Measurements from ENCODE around the gene NAALADL2. TPM values are rescaled to one million over a fixed set of nuclear protein-coding genes. Genes with fewer than 3 reads are reported as not detected.

NAALADL2 gene
- total and polyA plus RNA-seq, 2 of the 8 experiments (the other 6 are each of a cell fraction or from before 2014, with no cell fraction given), result 0.12 to 0.22 TPM

DNA sequence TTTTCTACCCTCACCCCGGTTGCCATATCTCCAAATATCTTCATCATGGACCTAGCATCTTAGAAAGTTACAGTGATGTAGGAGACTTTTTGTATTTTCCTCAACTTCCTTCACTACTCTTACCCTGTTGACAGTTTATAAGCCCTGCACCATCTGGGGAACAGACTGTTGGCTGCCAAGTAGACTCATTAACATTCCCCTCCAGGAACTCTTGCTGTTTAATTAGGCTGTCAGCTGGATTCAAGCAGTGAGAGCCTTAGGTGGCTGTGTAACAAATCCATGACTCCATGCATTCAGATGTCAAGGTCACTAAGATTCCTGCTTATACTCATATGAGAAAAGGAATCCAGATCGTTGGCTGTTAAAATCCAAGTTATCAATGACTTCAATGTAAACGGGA, 198.3 kb downstream of the NAALADL2 start:
- FAIRE-seq, result no peak

More for the DNA sequence above, 198.3 kb downstream of the NAALADL2 start:
- Histone ChIP-seq H3K79me2 (ENCODE audit: control insufficient read depth in 1 of 2, insufficient read depth in 2 of 2, low read length in 2 of 2) (no peaks in the 10 kb centered on the region), H3K9me3 (ENCODE audit: insufficient read depth in 2 of 2, low read depth in 1 of 2, low read length in 1 of 2) (peaks cover 15 to 16% of the 10 kb centered on the region in 2 experiments), H4K91ac (replicated peaks; ENCODE audit: insufficient read length, low read length) (no peak overlapping the region), H4K20me1 (replicated peaks in 1 of 2; ENCODE audit: control insufficient read depth in 1 of 2, insufficient read depth in 2 of 2, low read length in 2 of 2) (no peaks in the 10 kb centered on the region), H4K5ac (ENCODE audit: insufficient read length, low read depth, low read length) (no peak overlapping the region), H3K36me3 (ENCODE audit: control insufficient read depth in 2 of 4, insufficient read depth in 4 of 4, low read length in 3 of 4) (peaks cover 0 to 3% (median 0%) of the 10 kb centered on the region in 4 experiments; a peak in 1 of 8 replicates), H3K4me1 (replicated peaks in 1 of 4; ENCODE audit: control insufficient read depth in 3 of 4, insufficient read depth in 4 of 4, low read length in 3 of 4) (peaks cover 0 to 11% (median 0%) of the 10 kb centered on the region in 4 experiments; a peak in 2 of 7 replicates), H3K56ac (replicated peaks; ENCODE audit: insufficient read length, low read depth, low read length) (no peak overlapping the region), H3K18ac (ENCODE audit: extremely low read depth, low read length) (no peak overlapping the region), H3K4ac (replicated peaks; ENCODE audit: insufficient read length, low read depth, low read length) (no peak overlapping the region), H2BK15ac (ENCODE audit: low read length) (no peak overlapping the region), H3K4me3 (ENCODE audit: extremely low read depth in 1 of 4, insufficient read depth in 2 of 4, low read depth in 3 of 4, low read length in 4 of 4) (no peak overlapping the region), H3K79me1 (ENCODE audit: low read depth, low read length) (no peaks in the 10 kb centered on the region), H3K4me2 (ENCODE audit: insufficient read depth in 1 of 2, low read depth in 2 of 2, low read length in 2 of 2) (no peak overlapping the region), H2BK20ac (ENCODE audit: low read length) (no peak overlapping the region), H4K8ac (ENCODE audit: extremely low read depth, insufficient read depth, low read length) (no peak overlapping the region), H3K23me2 (ENCODE audit: low read depth, low read length) (no peaks in the 10 kb centered on the region), H3K9ac (replicated peaks in 1 of 4; ENCODE audit: extremely low read depth in 1 of 4, low read depth in 3 of 4, low read length in 3 of 4) (no peak overlapping the region), H2AK5ac (ENCODE audit: low read depth, low read length) (no peak overlapping the region), H2BK120ac (replicated peaks; ENCODE audit: low read depth, low read length) (no peak overlapping the region), H2BK5ac (ENCODE audit: low read depth, low read length) (no peak overlapping the region), H2AFZ (ENCODE audit: low read length) (no peak overlapping the region), H3K14ac (ENCODE audit: insufficient read length) (no peak overlapping the region), H3K23ac (ENCODE audit: insufficient read length) (no peak overlapping the region), H3K27me3 (replicated peaks in 1 of 4; ENCODE audit: control insufficient read depth in 3 of 4, extremely low read depth in 1 of 4, insufficient read depth in 3 of 4, low read length in 3 of 4) (no peaks in the 10 kb centered on the region), H2BK12ac (ENCODE audit: low read depth, low read length) (no peak overlapping the region), H3K27ac (ENCODE audit: low read depth, low read length) (no peak overlapping the region)
- no peak for DNase-seq (ENCODE audit: low read depth in 1 of 2, low spot score in 2 of 2)
- 85% methylated on average over 3 of the region's 3 CpGs; no CpG with 5 or more reads in 1 of the 2 experiments for WGBS, 2 experiments (ENCODE audit: extremely low coverage in 1 of 2, insufficient coverage in 1 of 2, insufficient read length in 1 of 2, insufficient replicate concordance in 2 of 2, low coverage in 1 of 2, low lambda C conversion rate in 2 of 2, missing lambda C conversion rate in 1 of 2)
- TF ChIP-seq CHD2 (IDR thresholded peaks at IDR 0.05; ENCODE audit: low read length), result no peak
- no peak for TF ChIP-seq ASH2L (IDR thresholded peaks at IDR 0.05; ENCODE audit: low read length)
- TF ChIP-seq POLR2AphosphoS5 (IDR thresholded peaks at IDR 0.05; ENCODE audit: low read depth, low read length), result no peak
- no peak for TF ChIP-seq RBBP5 (IDR thresholded peaks at IDR 0.05; ENCODE audit: borderline replicate concordance, low read depth, low read length)
- no peak for TF ChIP-seq HDAC2 (IDR thresholded peaks at IDR 0.05; ENCODE audit: borderline replicate concordance in 1 of 2, low read depth in 2 of 2, low read length in 2 of 2)
- TF ChIP-seq POU5F1 (IDR thresholded peaks at IDR 0.05; ENCODE audit: low read depth, low read length), result no peak
- TF ChIP-seq TAF1 (IDR thresholded peaks at IDR 0.05; ENCODE audit: low read depth, low read length), result no peak
- TF ChIP-seq FOSL1 (IDR thresholded peaks at IDR 0.05; ENCODE audit: insufficient read depth, low read depth, low read length), result no peak
- no peak for TF ChIP-seq BACH1 (IDR thresholded peaks at IDR 0.05; ENCODE audit: low read length)
- TF ChIP-seq JUN (IDR thresholded peaks at IDR 0.05; ENCODE audit: low read depth, low read length), result no peak
- no peak for TF ChIP-seq JUND (IDR thresholded peaks at IDR 0.05; ENCODE audit: low read length)
- TF ChIP-seq SIX5 (IDR thresholded peaks at IDR 0.05; ENCODE audit: low read depth, low read length), result no peak
- POLR2A ChIA-PET (ENCODE audit: partially characterized antibody), result no interaction called here
- CTCF ChIA-PET (ENCODE audit: partially characterized antibody), result interaction anchor here (1.0 kb wide), 1 partner anchor 10 kb away, joined by 4 read pairs; no protein-coding TSS in a partner anchor
